Right lobe of liver (tissue), 4 donors: ENCODE measurements around the gene ADGRF3.

Experiments used
- CTCF ChIP-seq, 4 donors: fragments of 200-600 bp in 3 of 4; fragments of 450-650 bp in 1 of 4; IDR thresholded peaks; one replicate each; pipeline versions ENCODE4 v1.5.1 to v1.8.0; 2016 to 2022; ENCODE audit warnings: antibody characterized with exemption in 4 of 4, mild to moderate bottlenecking in 2 of 4
- POLR2A ChIP-seq: fragments of 450-650 bp; IDR thresholded peaks from one replicate; pipeline ENCODE4 v1.6.1; 2017; ENCODE audit warnings: antibody characterized with exemption, mild to moderate bottlenecking
- donor health status: DM: no; HTN: no; CAD: no.
- donor health status: DM: no; HTN: no; CAD: no.
- donor health status: DM: no; HTN: yes; CAD: no.

- TF ChIP-seq POLR2A (no peak), CTCF (IDR thresholded peaks at IDR 0.05) (no peak)
These were observed 6.3 kb upstream of the ADGRF3 start for GRCh38 chr2:26352892-26353291.
